ENCODE data around the gene FBXL7. TPM values are rescaled to one million over a fixed set of nuclear protein-coding genes. Genes with fewer than 3 reads are reported as not detected.

Gene FBXL7
- total RNA-seq, 2 experiments from 2014 or later, result not detected

- DNase-seq (no peak), ATAC-seq (no peak)
- H3K4me1 Mint-ChIP-seq, result no peaks in the 10 kb centered on the region
- ChIA-PET POLR2A (no interaction called here), CTCF (no interaction called here)
- H3K27me3 Mint-ChIP-seq, result no peaks in the 10 kb centered on the region
- H3K27ac Mint-ChIP-seq, result no peak overlapping the region
- no peak overlapping the region for H3K4me3 Mint-ChIP-seq
- no peaks in the 10 kb centered on the region for H3K36me3 Mint-ChIP-seq (ENCODE audit: low read depth)
- intact Hi-C loops (cut with DNase I, micrococcal nuclease), result no loop called here
- H3K9me3 Mint-ChIP-seq (ENCODE audit: low read depth), result peaks cover 3% of the 10 kb centered on the region
Measured at GRCh38 chr5:15571618-15572017, 71.6 kb downstream of the FBXL7 start.

- Mint-ChIP-seq H3K9me3 (ENCODE audit: low read depth) (peaks cover 5% of the 10 kb centered on the region), H3K36me3 (ENCODE audit: low read depth) (no peaks in the 10 kb centered on the region), H3K4me3 (no peak overlapping the region), H3K4me1 (no peaks in the 10 kb centered on the region), H3K27me3 (no peaks in the 10 kb centered on the region), H3K27ac (no peak overlapping the region)
- ATAC-seq (no peak), DNase-seq (no peak)
- ChIA-PET POLR2A (no interaction called here), CTCF (interaction anchor here (1.4 kb wide), 1 partner anchor 24 kb away, joined by 3 read pairs; no protein-coding TSS in a partner anchor)
- intact Hi-C loops (cut with DNase I, micrococcal nuclease), result no loop called here
Measured at GRCh38 chr5:15573590-15573989, 73.6 kb downstream of the FBXL7 start.

- peaks cover 5% of the 10 kb centered on the region for H3K9me3 Mint-ChIP-seq (ENCODE audit: low read depth)
- no peaks in the 10 kb centered on the region for H3K4me1 Mint-ChIP-seq
- DNase-seq (no peak), ATAC-seq (no peak)
- H3K4me3 Mint-ChIP-seq, result no peak overlapping the region
- ChIA-PET POLR2A (no interaction called here), CTCF (interaction anchor here (1.4 kb wide), 1 partner anchor 23 kb away, joined by 3 read pairs; no protein-coding TSS in a partner anchor)
- intact Hi-C loops (cut with DNase I, micrococcal nuclease), result no loop called here
- H3K36me3 Mint-ChIP-seq (ENCODE audit: low read depth), result no peaks in the 10 kb centered on the region
- no peak overlapping the region for H3K27ac Mint-ChIP-seq
- H3K27me3 Mint-ChIP-seq, result no peaks in the 10 kb centered on the region
Measured at GRCh38 chr5:15574128-15574527, 74.1 kb downstream of the FBXL7 start.

GRCh38 chr5:15574806-15575325 is 74.9 kb downstream of the FBXL7 start:
- no peak overlapping the region for H3K4me3 Mint-ChIP-seq
- no peaks in the 10 kb centered on the region for H3K36me3 Mint-ChIP-seq (ENCODE audit: low read depth)
- ChIA-PET CTCF (interaction anchor here (1.4 kb wide), 1 partner anchor 23 kb away, joined by 3 read pairs; no protein-coding TSS in a partner anchor), POLR2A (no interaction called here)
- intact Hi-C loops (cut with DNase I, micrococcal nuclease), result no loop called here
- no peak overlapping the region for H3K27ac Mint-ChIP-seq
- no peaks in the 10 kb centered on the region for H3K4me1 Mint-ChIP-seq
- H3K27me3 Mint-ChIP-seq, result no peaks in the 10 kb centered on the region
- peaks cover 5% of the 10 kb centered on the region for H3K9me3 Mint-ChIP-seq (ENCODE audit: low read depth)
- no peak for DNase-seq
- ATAC-seq, result no peak

DNA sequence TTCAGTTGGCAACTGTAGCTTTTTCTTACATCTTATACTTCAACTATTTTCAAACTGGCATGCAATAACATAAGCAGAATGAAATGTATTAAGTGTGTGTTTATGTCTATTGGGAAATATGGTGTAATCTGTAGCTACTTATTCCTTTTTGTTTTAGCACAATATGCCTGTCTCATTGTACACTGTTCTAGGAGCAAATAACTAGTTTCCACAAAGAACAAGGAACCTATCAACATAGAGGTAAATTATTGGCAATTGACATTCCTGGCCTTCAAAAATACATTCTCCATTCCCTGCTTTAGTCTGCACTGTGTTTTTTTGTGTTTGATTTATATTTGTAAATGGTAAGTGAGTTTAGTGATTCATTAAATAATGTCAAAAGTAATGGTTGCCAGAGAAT is 75.7 kb downstream of the FBXL7 start:
- Mint-ChIP-seq H3K27ac (no peak overlapping the region), H3K4me3 (no peak overlapping the region), H3K27me3 (no peaks in the 10 kb centered on the region), H3K9me3 (ENCODE audit: low read depth) (peaks cover 3% of the 10 kb centered on the region), H3K36me3 (ENCODE audit: low read depth) (no peaks in the 10 kb centered on the region), H3K4me1 (no peaks in the 10 kb centered on the region)
- ChIA-PET CTCF (no interaction called here), POLR2A (no interaction called here)
- ATAC-seq, result no peak
- intact Hi-C loops (cut with DNase I, micrococcal nuclease), result no loop called here
- no peak for DNase-seq

- Mint-ChIP-seq H3K36me3 (ENCODE audit: low read depth) (no peaks in the 10 kb centered on the region), H3K27ac (no peak overlapping the region), H3K4me1 (no peaks in the 10 kb centered on the region), H3K4me3 (no peak overlapping the region), H3K27me3 (no peaks in the 10 kb centered on the region), H3K9me3 (ENCODE audit: low read depth) (peaks cover 3% of the 10 kb centered on the region)
- ChIA-PET POLR2A (interaction anchor here (0.5 kb wide), 1 partner anchor 173 kb away, joined by 3 read pairs; no protein-coding TSS in a partner anchor), CTCF (interaction anchor here (1.1 kb wide), 1 partner anchor 47 kb away, joined by 3 read pairs; no protein-coding TSS in a partner anchor)
- DNase-seq, result no peak
- ATAC-seq, result no peak
- intact Hi-C loops (cut with DNase I, micrococcal nuclease), result no loop called here
Measured at GRCh38 chr5:15577132-15577531, 77.2 kb downstream of the FBXL7 start.

DNA sequence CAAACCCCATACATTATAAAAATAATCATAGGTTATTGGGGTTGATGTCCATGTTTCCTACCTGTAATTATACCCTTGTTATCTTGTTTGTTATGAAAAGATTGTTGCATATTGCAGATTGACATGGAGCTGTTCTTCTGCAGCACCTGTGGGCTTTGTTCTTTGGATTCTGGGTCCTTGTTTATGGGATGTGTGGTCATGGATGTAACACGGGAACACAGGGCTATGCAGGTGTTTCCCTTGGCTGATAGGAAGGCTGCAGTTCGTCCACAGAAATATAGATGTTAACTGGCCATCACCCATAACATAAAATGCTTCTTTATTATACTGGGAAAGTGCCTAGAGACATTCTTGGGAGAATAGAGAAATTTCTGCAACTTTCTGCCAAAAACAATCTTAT is 77.9 kb downstream of the FBXL7 start:
- POLR2A ChIA-PET, result no interaction called here
- no peak overlapping the region for H3K4me3 Mint-ChIP-seq
- H3K27ac Mint-ChIP-seq, result no peak overlapping the region
- no peaks in the 10 kb centered on the region for H3K4me1 Mint-ChIP-seq
- no peaks in the 10 kb centered on the region for H3K36me3 Mint-ChIP-seq (ENCODE audit: low read depth)
- no peak for DNase-seq
- intact Hi-C loops (cut with DNase I, micrococcal nuclease), result no loop called here
- ATAC-seq, result no peak
- CTCF ChIA-PET, result no interaction called here
- H3K9me3 Mint-ChIP-seq (ENCODE audit: low read depth), result peaks cover 3% of the 10 kb centered on the region
- no peaks in the 10 kb centered on the region for H3K27me3 Mint-ChIP-seq

GRCh38 chr5:15579193-15579990 is 79.4 kb downstream of the FBXL7 start:
- POLR2A ChIA-PET, result no interaction called here

DNA sequence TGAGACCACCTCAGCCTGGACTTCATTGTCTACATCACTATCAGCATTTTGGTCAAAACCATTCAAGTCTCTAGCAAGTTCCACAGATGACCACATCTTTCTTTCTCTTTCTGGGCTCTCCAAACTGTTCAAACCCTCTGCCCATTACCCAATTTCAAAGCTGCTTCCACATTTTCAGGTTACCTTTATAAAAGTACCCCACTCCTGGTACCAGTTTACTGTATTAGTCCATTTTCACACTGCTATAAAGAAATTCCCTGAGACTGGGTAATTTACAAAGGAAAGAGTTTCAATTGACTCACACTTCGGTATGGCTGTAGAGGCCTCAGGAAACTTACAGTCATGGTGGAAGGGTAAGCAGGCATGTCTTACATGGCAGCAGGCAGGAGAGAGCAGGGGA is 84.5 kb downstream of the FBXL7 start:
- H3K36me3 Mint-ChIP-seq (ENCODE audit: low read depth), result no peaks in the 10 kb centered on the region

More at GRCh38 chr5:15579193-15579990, 79.4 kb downstream of the FBXL7 start:
- no peak for DNase-seq
- Mint-ChIP-seq H3K9me3 (ENCODE audit: low read depth) (peaks cover 5% of the 10 kb centered on the region), H3K36me3 (ENCODE audit: low read depth) (no peaks in the 10 kb centered on the region), H3K4me1 (no peaks in the 10 kb centered on the region), H3K27me3 (no peaks in the 10 kb centered on the region), H3K27ac (no peak overlapping the region), H3K4me3 (no peak overlapping the region)
- CTCF ChIA-PET, result no interaction called here
- ATAC-seq, result no peak
- intact Hi-C loops (cut with DNase I, micrococcal nuclease), result no loop called here

DNA sequence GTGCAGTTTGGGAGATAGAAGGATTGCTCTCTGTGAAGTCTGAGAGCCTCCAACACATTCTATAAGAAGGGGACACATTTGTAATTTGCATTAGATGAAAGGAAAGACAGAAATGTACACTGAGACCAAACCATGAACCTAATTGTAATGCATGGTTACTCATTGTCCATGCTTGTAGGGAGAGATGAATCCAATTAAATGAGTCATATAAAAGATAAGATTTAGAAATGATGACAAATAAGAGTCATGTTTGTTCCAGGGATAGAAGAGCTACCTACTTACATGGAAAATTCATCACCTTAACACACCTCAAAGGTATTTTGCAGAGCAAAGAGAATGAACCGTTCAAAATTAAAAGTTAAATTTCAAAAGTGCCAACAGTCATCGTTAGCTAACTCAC is 85.1 kb downstream of the FBXL7 start:
- H3K4me3 Mint-ChIP-seq, result no peak overlapping the region
- H3K36me3 Mint-ChIP-seq (ENCODE audit: low read depth), result no peaks in the 10 kb centered on the region
- no peaks in the 10 kb centered on the region for H3K27me3 Mint-ChIP-seq
- no peak overlapping the region for H3K27ac Mint-ChIP-seq
- DNase-seq (no peak), ATAC-seq (no peak)
- intact Hi-C loops (cut with DNase I, micrococcal nuclease), result no loop called here
- ChIA-PET CTCF (no interaction called here), POLR2A (no interaction called here)
- H3K9me3 Mint-ChIP-seq (ENCODE audit: low read depth), result peaks cover 6% of the 10 kb centered on the region
- no peaks in the 10 kb centered on the region for H3K4me1 Mint-ChIP-seq

More for the DNA sequence above, 84.5 kb downstream of the FBXL7 start:
- no peaks in the 10 kb centered on the region for H3K27me3 Mint-ChIP-seq
- H3K9me3 Mint-ChIP-seq (ENCODE audit: low read depth), result peaks cover 6% of the 10 kb centered on the region
- no peak for ATAC-seq
- H3K4me1 Mint-ChIP-seq, result no peaks in the 10 kb centered on the region
- H3K27ac Mint-ChIP-seq, result no peak overlapping the region
- no peak overlapping the region for H3K4me3 Mint-ChIP-seq
- ChIA-PET CTCF (no interaction called here), POLR2A (no interaction called here)
- DNase-seq, result no peak
- intact Hi-C loops (cut with DNase I, micrococcal nuclease), result no loop called here

- ChIA-PET CTCF (no interaction called here), POLR2A (no interaction called here)
- DNase-seq, result no peak
- intact Hi-C loops (cut with DNase I, micrococcal nuclease), result no loop called here
- Mint-ChIP-seq H3K27me3 (no peaks in the 10 kb centered on the region), H3K4me1 (no peaks in the 10 kb centered on the region), H3K9me3 (ENCODE audit: low read depth) (peaks cover 6% of the 10 kb centered on the region), H3K36me3 (ENCODE audit: low read depth) (no peaks in the 10 kb centered on the region), H3K4me3 (no peak overlapping the region), H3K27ac (no peak overlapping the region)
- ATAC-seq, result no peak
Measured at GRCh38 chr5:15585841-15586591, 86.0 kb downstream of the FBXL7 start.

- H3K9me3 Mint-ChIP-seq (ENCODE audit: low read depth), result peaks cover 6% of the 10 kb centered on the region
- no peaks in the 10 kb centered on the region for H3K36me3 Mint-ChIP-seq (ENCODE audit: low read depth)
- ATAC-seq (no peak), DNase-seq (no peak)
- no peak overlapping the region for H3K27ac Mint-ChIP-seq
- intact Hi-C loops (cut with DNase I, micrococcal nuclease), result no loop called here
- no peaks in the 10 kb centered on the region for H3K4me1 Mint-ChIP-seq
- CTCF ChIA-PET, result interaction anchor here (1.6 kb wide), 1 partner anchor 11 kb away, joined by 4 read pairs; no protein-coding TSS in a partner anchor
- POLR2A ChIA-PET, result interaction anchor here (0.7 kb wide), 1 partner anchor 691 kb away, joined by 3 read pairs; no protein-coding TSS in a partner anchor
- H3K4me3 Mint-ChIP-seq, result no peak overlapping the region
- no peaks in the 10 kb centered on the region for H3K27me3 Mint-ChIP-seq
Measured at GRCh38 chr5:15587916-15588315, 87.9 kb downstream of the FBXL7 start.

Measured in activated CD4-positive, alpha-beta T cell treated with anti-CD3 and anti-CD28 coated beads for 36 hours (primary cell).